Measurements from ENCODE around the gene ABCA10.
"Not testable (repeated sequence)": the region's sequence is repeated elsewhere in the genome, so short reads cannot be mapped to it uniquely, and the experiment has no call there.

The ABCA10 gene

DNA sequence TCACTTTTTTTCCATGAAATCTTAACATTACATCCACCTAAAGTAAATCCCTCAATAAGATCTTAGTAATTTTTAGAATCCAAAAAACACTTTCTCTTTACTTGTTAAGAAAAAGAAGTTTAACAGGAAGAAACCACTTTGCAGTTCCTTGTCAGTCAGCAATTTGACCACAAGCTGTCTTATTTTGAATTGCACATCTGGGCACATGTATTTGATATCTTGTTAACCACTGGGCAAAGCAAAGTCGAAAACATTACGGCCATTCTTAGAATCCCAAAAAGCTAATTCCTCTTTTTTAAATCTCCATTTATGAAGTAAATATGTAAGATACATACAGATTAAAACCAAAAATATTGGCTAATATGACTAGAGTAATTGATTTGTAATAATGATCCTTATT lies 1.1 kb downstream of the ABCA10 start:
- DNase-seq (ENCODE audit: low read depth in 2 of 2) = no peak

- no peak for DNase-seq (ENCODE audit: low read depth in 2 of 2)
These were observed 4.8 kb downstream of the ABCA10 start for GRCh38 chr17:69223809-69224208.

GRCh38 chr17:69222707-69223258 lies 5.8 kb downstream of the ABCA10 start:
- no peak for DNase-seq (ENCODE audit: low read depth in 2 of 2)

DNA sequence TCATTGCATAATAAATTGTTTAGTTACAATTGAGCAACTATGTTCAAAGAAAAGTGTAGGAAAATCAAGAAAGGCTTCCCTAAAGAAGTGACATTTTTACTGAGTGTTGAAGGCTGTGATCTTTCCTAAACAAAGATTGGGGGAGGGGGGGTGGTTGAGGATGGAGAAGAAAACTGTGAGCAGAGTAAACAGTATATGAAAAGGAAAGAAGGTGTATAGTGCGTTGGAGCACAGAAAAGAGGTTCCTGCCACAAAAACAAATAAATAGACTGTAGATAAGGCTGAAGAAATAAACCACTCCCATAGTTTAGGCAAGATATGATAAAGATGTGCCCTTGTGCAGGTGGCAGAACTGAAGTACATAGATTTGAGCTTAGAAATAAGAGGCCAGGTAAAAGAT lies 8.5 kb downstream of the ABCA10 start:
- DNase-seq (ENCODE audit: low read depth in 2 of 2) = no peak

- no peak for DNase-seq (ENCODE audit: low read depth in 2 of 2)
These were observed 9.6 kb downstream of the ABCA10 start for GRCh38 chr17:69218986-69219385.

- no peak for DNase-seq (ENCODE audit: low read depth in 2 of 2)
These were observed 15.4 kb downstream of the ABCA10 start for GRCh38 chr17:69213059-69213813.

DNA sequence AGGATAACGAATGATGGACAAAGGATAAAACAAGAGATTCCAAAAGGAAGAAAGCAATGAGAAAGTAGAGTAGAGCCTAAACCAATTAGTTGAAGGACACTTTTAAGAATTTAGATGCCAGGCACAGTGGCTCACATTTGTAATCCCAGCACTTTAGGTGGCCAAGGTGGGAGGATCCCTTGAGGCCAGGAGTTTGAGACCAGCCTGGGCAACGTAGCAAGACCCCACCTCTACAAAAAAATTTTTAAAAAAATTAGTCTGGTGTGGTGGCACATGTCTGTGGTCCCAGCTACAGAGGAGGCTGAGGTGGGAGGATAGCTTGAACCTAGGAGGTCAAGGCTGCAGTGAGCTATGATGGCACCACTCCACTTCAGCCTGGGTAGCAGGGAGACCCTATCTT lies 20.0 kb downstream of the ABCA10 start:
- no peak for DNase-seq (ENCODE audit: low read depth in 2 of 2)

DNA sequence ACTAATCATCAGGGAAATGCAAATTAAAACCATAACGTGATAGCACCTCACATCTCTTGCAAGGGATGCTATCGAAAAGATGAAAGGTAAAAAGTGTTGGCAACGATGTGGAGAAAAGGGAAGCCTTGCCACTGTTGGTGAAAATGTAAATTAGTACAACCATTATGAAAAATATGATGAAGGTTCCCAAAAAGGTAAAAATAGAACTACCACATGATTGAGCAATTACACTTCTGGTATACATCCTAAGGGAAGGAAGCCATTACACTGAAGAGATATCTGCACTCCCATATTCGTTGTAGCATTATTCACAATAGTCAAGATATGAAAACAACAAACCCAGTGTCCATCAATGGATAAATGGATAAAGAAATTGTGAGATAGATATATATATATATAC lies 21.5 kb downstream of the ABCA10 start:
- no peak for DNase-seq (ENCODE audit: low read depth in 2 of 2)

DNA sequence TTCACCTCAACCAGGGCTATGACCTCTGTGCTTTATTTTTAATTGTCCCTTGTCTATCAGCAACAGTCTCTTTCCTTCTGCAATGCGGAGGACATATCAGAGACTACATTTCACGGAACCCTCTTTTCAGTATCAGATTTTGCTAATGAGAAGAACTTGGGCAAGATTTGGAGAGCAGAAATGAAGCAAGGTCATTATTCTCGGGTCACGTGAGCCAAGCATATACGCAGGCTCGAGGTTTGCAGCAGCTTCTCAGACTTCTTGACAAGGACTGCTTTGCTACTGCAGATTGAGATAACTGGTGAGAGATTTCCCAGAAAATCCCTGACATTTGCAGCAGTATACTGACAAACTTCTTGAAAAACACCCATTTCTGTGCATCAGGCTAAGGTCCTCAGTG lies 30.4 kb downstream of the ABCA10 start:
- no peak for DNase-seq (ENCODE audit: low read depth in 2 of 2)

GRCh38 chr17:69196105-69196653 lies 32.4 kb downstream of the ABCA10 start:
- not testable (repeated sequence) for DNase-seq (ENCODE audit: low read depth in 2 of 2)

GRCh38 chr17:69192754-69193153 lies 35.9 kb downstream of the ABCA10 start:
- DNase-seq (ENCODE audit: low read depth in 2 of 2) = no peak

GRCh38 chr17:69188796-69189195 lies 39.8 kb downstream of the ABCA10 start:
- no peak for DNase-seq (ENCODE audit: low read depth in 2 of 2)

DNA sequence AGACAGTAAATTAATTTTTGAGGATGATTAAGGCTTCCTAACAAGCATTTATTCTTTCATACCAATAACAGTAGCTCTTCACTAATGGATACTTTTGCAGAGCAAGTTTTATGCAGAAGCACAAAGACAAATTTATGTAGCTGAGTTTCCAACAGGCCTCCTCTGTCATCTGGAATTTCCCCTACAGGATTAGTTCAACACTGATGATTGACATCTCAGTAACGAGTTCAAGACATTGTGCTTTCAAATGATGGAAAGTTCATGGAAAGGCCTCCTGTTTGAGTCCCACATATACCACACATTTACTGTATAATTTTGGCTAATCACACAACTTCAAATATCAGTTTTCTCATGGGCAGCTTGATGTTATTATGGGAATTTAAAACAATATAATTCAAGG lies 40.6 kb downstream of the ABCA10 start:
- no peak for DNase-seq (ENCODE audit: low read depth in 2 of 2)

GRCh38 chr17:69187294-69187693 lies 41.3 kb downstream of the ABCA10 start:
- no peak for DNase-seq (ENCODE audit: low read depth in 2 of 2)

- DNase-seq (ENCODE audit: low read depth in 2 of 2) = no peak
These were observed 49.2 kb downstream of the ABCA10 start for GRCh38 chr17:69179227-69179952.

GRCh38 chr17:69176457-69176795 lies 52.2 kb downstream of the ABCA10 start:
- no peak for DNase-seq (ENCODE audit: low read depth in 2 of 2)

DNA sequence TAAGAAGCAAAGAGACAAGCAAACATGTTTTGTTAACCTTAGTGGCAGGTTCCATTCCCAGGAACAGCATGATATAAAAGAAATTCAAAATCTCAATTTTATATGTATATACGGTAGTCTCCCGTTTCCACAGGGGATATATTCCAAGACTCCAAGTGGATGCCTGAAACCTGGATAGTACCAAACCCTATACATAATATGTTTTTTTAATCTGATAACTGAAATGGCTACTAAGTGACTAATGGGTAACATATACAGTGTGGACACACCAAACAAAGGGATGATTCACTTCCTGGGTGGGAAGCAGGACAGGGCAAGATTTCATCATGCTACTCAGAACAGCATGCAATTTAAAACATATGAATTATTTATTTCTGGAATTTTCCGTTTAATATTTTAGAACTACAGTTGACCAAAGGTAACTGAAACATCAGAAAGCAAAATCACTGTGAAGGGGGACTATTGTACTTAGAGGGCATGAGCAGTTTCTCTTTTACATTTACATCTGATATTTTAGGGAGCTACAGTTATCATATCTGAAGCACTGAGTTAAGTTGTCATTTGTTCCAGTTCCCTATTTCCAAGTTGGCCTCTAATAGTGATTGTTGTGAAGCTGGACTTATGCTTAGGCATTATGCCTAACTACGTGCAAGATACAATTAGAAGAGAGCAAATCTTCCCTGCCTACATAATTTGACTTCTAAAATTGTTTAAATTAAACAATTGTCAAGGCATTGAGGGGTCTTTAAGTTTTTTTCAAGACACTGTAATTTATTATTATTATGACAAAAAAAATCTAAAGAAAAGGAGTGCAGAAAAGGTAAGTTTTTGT lies 52.8 kb downstream of the ABCA10 start:
- no peak for DNase-seq (ENCODE audit: low read depth in 2 of 2)

DNA sequence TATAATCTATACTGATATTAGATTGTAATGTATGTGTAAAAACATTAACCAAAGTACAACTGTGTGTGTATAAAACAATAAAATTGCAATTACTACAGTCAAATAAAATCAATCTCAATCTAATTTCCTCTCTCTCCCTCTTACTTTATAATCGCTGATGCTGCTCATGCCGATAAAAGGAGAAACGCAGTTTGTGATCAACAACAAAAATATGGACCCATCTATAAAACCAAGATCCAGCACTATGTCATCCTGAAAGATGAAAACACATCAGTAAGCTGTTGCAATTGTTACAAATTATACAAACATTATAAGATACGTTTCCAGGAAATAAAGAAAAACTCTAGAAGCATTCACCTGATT lies 53.4 kb downstream of the ABCA10 start:
- no peak for DNase-seq (ENCODE audit: low read depth in 2 of 2)

GRCh38 chr17:69173118-69173517 lies 55.5 kb downstream of the ABCA10 start:
- DNase-seq (ENCODE audit: low read depth in 2 of 2) = no peak

DNA sequence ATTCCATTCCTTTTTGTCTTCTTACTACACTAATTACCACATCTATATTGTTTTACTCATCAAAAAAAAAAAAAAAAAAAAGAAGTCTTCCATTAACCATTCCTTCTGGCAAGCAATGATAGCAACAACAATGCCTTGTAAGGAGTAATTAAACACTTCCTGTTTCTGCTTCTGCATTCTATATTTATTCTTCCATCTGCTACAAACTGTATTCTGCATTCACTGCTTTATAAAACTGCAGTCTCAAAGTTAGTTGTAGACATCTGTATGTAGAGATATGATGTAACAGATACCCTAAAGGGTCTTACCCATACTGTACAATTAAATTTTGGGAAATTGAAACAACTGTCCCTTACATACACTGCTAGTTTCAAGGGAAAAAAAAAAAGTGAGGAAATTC lies 58.2 kb downstream of the ABCA10 start:
- DNase-seq (ENCODE audit: low read depth in 2 of 2) = no peak

- not testable (repeated sequence) for DNase-seq (ENCODE audit: low read depth in 2 of 2)
These were observed 60.0 kb downstream of the ABCA10 start for GRCh38 chr17:69168642-69169041.

DNA sequence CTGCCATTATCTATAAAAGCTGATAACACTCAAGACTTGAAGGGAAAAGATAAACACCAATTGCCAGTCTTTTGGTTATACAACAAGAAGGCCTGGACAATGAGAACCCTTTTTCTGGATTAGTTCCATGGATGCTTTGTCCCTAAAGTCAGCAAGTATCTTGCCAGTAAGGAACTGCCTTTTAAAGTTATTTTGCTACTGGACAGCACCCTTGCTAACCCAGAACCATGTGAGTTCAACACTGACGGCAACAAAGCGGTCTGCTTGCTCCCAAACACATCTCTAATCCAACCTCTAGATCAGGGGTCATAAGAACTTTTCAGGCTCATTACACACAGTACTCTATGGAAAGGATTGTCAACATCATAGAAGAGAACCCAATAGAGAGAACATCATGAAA lies 61.7 kb downstream of the ABCA10 start:
- DNase-seq (ENCODE audit: low read depth in 2 of 2) = no peak

All from stimulated activated CD8-positive, alpha-beta memory T cell treated with anti-CD3 and anti-CD28 coated beads, Interleukin-2, amount 100 ng/mL, for 1 hour (primary cell).